Endodermal cell (in vitro differentiated cells): ENCODE measurements around the gene OPN3. TPM values are rescaled to one million over a fixed set of nuclear protein-coding genes. Genes with fewer than 3 reads are reported as not detected.

Experiments
- DNase-seq: peaks from one replicate; pipeline ENCODE4 v3.0.0-alpha.2; 2017
- H3K27ac ChIP-seq: 2 replicates; pipeline ENCODE4 v1.5.1; 2013; ENCODE audit warnings: mild to moderate bottlenecking, low read depth, low read length, moderate library complexity
- H3K27me3 ChIP-seq: 2 replicates; pipeline ENCODE4 v1.6.1; 2013; ENCODE audit warnings: mild to moderate bottlenecking, low read length, moderate library complexity; ENCODE audit not compliant: insufficient read depth, control insufficient read depth, poor library complexity, severe bottlenecking
- H3K36me3 ChIP-seq: 2 replicates; pipeline ENCODE4 v1.7.0; 2013; ENCODE audit warnings: mild to moderate bottlenecking, low read length, moderate library complexity; ENCODE audit not compliant: control insufficient read depth, insufficient read depth
- H3K4me1 ChIP-seq: one replicate; pipeline ENCODE4 v1.7.0; 2013; ENCODE audit warnings: low read length; ENCODE audit not compliant: control insufficient read depth, insufficient read depth
- H3K4me3 ChIP-seq: 2 replicates; pipeline ENCODE4 v1.5.1; 2013; ENCODE audit warnings: mild to moderate bottlenecking, low read length, moderate library complexity
- H3K9ac ChIP-seq: 2 replicates; pipeline ENCODE4 v1.6.1; 2013; ENCODE audit warnings: mild to moderate bottlenecking, low read length, moderate library complexity; ENCODE audit not compliant: poor library complexity, severe bottlenecking; ENCODE audit errors: extremely low read depth
- H3K9me3 ChIP-seq: 2 replicates; pipeline ENCODE4 v1.6.1; 2013; ENCODE audit warnings: mild to moderate bottlenecking, low read length, moderate library complexity; ENCODE audit not compliant: control insufficient read depth
- H3K27ac Mint-ChIP-seq: 2 replicates; pipeline ENCODE4 v1.8.0; 2020; ENCODE audit warnings: mixed read lengths
- H3K27me3 Mint-ChIP-seq: 2 replicates; pipeline ENCODE4 v1.8.0; 2021; ENCODE audit warnings: mild to moderate bottlenecking, mixed read lengths; ENCODE audit not compliant: insufficient read depth
- H3K36me3 Mint-ChIP-seq: 2 replicates; pipeline ENCODE4 v1.8.0; 2020; ENCODE audit warnings: low read depth, mixed read lengths
- H3K4me1 Mint-ChIP-seq: 2 replicates; pipeline ENCODE4 v1.8.0; 2020; ENCODE audit warnings: mixed read lengths
- H3K4me3 Mint-ChIP-seq: 2 replicates; pipeline ENCODE4 v1.8.0; 2020; ENCODE audit warnings: mild to moderate bottlenecking, moderate library complexity, mixed read lengths
- H3K9me3 Mint-ChIP-seq: 2 replicates; pipeline ENCODE4 v1.8.0; 2020; ENCODE audit warnings: mild to moderate bottlenecking, mixed read lengths
- WGBS, 2 experiments: methylation state at CpG; one replicate each; pipeline versions ENCODE4 v1.1.5 to v1.1.7; 2013; ENCODE audit warnings: missing lambda C conversion rate in 2 of 2, mixed read lengths in 1 of 2; ENCODE audit not compliant: insufficient coverage in 1 of 2, insufficient read length in 1 of 2; 5-methylcytosine and 5-hydroxymethylcytosine counted together
- total RNA-seq, 2 donors: library from RNA; stranded (reverse); fragmentation: NEBNext Ultra II Directional in 1 of 2; extraction: Animal tissue kit (Norgen Biotek cat#: 25700) in 1 of 2; gene quantifications; 2 replicates in 1 of 2; 3 replicates in 1 of 2; pipeline ENCODE4 v1.2.1, GENCODE V29; 2021
- TF ChIP-seq, protein P1 (sequence below): fragments of 200-600 bp; sonication (generic); conservative IDR thresholded peaks from 2 replicates; pipeline ENCODE4 v1.5.0; 2021; ENCODE audit warnings: antibody characterized with exemption, mild to moderate bottlenecking

Gene OPN3
- total RNA-seq, 2 donors from 2014 or later = 9.0 to 22.5 TPM

DNA sequence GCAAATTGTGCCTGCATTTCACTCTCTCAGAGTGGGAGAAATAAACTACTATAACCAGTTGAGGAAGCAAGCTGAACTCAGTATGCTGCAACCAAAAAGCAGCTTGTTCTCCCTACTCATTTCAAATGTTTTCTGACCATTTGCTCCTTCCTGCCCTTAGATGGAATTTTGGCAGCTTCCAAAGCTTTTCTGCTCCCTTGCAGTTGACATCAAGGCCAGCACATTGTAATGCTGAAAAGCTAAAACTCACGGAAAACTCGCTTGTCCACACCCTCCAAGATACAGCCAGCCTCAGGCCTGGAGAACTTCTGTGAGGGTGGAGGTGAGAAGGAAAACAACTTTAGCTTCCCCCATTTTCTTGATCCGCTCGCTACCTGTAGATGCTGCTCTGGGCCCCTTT, 5.0 kb upstream of the OPN3 start:
- peaks cover 10% of the 10 kb centered on the region for H3K27me3 ChIP-seq
- Mint-ChIP-seq H3K27ac (no peak overlapping the region), H3K4me3 (no peak overlapping the region), H3K27me3 (peaks cover 3% of the 10 kb centered on the region), H3K4me1 (no peaks in the 10 kb centered on the region), H3K9me3 (peaks cover 22% of the 10 kb centered on the region), H3K36me3 (peaks cover 2% of the 10 kb centered on the region)
- no peak for DNase-seq
- H3K4me1 ChIP-seq = no peaks in the 10 kb centered on the region
- H3K4me3 ChIP-seq = no peak overlapping the region
- TF ChIP-seq, protein P1, sequence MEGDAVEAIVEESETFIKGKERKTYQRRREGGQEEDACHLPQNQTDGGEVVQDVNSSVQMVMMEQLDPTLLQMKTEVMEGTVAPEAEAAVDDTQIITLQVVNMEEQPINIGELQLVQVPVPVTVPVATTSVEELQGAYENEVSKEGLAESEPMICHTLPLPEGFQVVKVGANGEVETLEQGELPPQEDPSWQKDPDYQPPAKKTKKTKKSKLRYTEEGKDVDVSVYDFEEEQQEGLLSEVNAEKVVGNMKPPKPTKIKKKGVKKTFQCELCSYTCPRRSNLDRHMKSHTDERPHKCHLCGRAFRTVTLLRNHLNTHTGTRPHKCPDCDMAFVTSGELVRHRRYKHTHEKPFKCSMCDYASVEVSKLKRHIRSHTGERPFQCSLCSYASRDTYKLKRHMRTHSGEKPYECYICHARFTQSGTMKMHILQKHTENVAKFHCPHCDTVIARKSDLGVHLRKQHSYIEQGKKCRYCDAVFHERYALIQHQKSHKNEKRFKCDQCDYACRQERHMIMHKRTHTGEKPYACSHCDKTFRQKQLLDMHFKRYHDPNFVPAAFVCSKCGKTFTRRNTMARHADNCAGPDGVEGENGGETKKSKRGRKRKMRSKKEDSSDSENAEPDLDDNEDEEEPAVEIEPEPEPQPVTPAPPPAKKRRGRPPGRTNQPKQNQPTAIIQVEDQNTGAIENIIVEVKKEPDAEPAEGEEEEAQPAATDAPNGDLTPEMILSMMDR = no peak
- H3K9ac ChIP-seq = no peak overlapping the region
- H3K9me3 ChIP-seq = peaks cover 22% of the 10 kb centered on the region
- no peak overlapping the region for H3K27ac ChIP-seq
- 84% methylated on average over 4 of the region's 4 CpGs; no CpG with 5 or more reads in 1 of the 2 experiments for WGBS, 2 experiments
- H3K36me3 ChIP-seq = no peaks in the 10 kb centered on the region

DNA sequence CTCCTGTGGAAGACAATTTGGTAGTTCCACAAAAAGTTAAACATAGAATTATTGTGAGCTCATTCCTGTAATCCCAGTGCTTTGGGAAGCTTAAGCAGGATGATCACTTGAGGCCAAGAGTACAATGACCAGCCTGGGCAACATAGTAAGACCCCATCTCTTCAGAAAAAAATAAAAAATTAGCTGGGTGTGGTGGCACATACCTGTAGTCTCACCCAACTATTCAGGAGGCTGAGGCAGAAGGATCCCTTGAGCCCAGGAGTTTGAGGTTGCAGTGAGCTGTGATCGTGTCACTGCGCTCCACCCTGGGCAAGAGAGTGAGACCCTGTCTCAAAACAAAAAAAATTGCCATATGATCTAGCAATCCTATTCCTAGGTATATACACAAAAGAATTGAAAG, 4.1 kb upstream of the OPN3 start:
- H3K27ac Mint-ChIP-seq = no peak overlapping the region
- no peaks in the 10 kb centered on the region for H3K4me1 Mint-ChIP-seq
- no peaks in the 10 kb centered on the region for H3K4me1 ChIP-seq
- H3K27ac ChIP-seq = no peak overlapping the region
- peaks cover 7% of the 10 kb centered on the region for H3K27me3 ChIP-seq
- H3K36me3 Mint-ChIP-seq = peaks cover 2% of the 10 kb centered on the region
- no peak overlapping the region for H3K9ac ChIP-seq
- no peaks in the 10 kb centered on the region for H3K36me3 ChIP-seq
- no peak for DNase-seq
- H3K9me3 ChIP-seq = peaks cover 22% of the 10 kb centered on the region
- peaks cover 22% of the 10 kb centered on the region for H3K9me3 Mint-ChIP-seq
- H3K27me3 Mint-ChIP-seq = peaks cover 4% of the 10 kb centered on the region
- TF ChIP-seq, protein P1 = no peak
- no peak overlapping the region for H3K4me3 ChIP-seq
- WGBS, 2 experiments = 97% methylated on average over 2 of the region's 2 CpGs; no CpG with 5 or more reads in 1 of the 2 experiments
- no peak overlapping the region for H3K4me3 Mint-ChIP-seq

DNA sequence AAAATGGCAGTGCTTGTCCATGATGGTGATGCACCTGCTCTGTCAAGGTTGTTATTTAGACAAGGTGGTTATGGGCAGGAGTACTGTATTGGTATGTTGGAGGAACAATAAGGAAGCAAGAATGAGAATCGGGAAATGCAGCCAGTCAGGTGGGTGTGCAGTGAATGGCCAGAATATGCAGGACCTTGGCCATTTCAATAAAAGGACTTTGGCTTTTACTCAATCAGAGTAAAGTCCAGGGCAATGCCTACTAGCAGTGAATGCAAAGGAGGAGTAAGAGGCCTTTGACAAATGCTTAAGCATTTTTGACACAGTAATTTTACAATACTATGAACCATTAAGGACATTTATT, 2.4 kb upstream of the OPN3 start:
- Histone ChIP-seq H3K27me3 (peaks cover 24% of the 10 kb centered on the region), H3K4me3 (no peak overlapping the region), H3K4me1 (no peaks in the 10 kb centered on the region), H3K27ac (no peak overlapping the region), H3K9me3 (peaks cover 22% of the 10 kb centered on the region), H3K9ac (no peak overlapping the region), H3K36me3 (no peaks in the 10 kb centered on the region)
- WGBS, 2 experiments = 82 to 95% methylated on average over 1 of the region's 1 CpG
- Mint-ChIP-seq H3K4me3 (no peak overlapping the region), H3K27me3 (peaks cover 20% of the 10 kb centered on the region), H3K27ac (no peak overlapping the region), H3K4me1 (peaks cover 14% of the 10 kb centered on the region), H3K36me3 (peaks cover 2% of the 10 kb centered on the region), H3K9me3 (peaks cover 22% of the 10 kb centered on the region)
- TF ChIP-seq, protein P1 = no peak
- DNase-seq = no peak
